Uterus (tissue), 2 donors: ENCODE measurements around the gene GABPB1.

ENCODE experiments used
- POLR2A ChIP-seq, 2 donors: fragments of 450-650 bp; IDR thresholded peaks; one replicate each; pipeline ENCODE4 v1.6.1; 2016; ENCODE audit warnings: antibody characterized with exemption in 2 of 2, mild to moderate bottlenecking in 1 of 2, moderate library complexity in 1 of 2
- TF ChIP-seq, protein P1 (sequence below), 4 experiments: fragments of 200-600 bp in 2 of 4; fragments of 450-650 bp in 2 of 4; sonication (generic) in 2 of 4; IDR thresholded peaks; one replicate each; pipeline ENCODE4 v1.5.1; 2016 to 2019; ENCODE audit warnings: antibody characterized with exemption in 4 of 4, mild to moderate bottlenecking in 2 of 4, moderate library complexity in 1 of 4

DNA sequence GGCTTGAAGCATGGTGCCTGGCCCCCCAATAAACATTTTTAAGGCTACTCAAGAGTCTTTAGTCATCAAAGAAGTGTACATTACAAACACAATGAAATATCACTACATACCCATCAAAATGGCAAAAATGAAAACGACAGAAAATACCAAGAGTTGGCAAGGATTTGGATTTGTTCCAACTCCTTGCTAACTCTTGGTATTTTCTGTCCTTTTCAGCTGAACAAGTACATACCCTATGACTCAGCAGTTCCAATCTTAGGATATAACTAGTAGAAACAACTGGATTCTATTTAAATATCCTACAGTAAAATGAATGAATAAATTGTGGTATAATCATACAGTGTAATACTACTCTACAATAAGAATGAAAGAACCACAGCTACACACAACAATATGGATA, 25.1 kb upstream of the GABPB1 start:
- TF ChIP-seq, protein P1, sequence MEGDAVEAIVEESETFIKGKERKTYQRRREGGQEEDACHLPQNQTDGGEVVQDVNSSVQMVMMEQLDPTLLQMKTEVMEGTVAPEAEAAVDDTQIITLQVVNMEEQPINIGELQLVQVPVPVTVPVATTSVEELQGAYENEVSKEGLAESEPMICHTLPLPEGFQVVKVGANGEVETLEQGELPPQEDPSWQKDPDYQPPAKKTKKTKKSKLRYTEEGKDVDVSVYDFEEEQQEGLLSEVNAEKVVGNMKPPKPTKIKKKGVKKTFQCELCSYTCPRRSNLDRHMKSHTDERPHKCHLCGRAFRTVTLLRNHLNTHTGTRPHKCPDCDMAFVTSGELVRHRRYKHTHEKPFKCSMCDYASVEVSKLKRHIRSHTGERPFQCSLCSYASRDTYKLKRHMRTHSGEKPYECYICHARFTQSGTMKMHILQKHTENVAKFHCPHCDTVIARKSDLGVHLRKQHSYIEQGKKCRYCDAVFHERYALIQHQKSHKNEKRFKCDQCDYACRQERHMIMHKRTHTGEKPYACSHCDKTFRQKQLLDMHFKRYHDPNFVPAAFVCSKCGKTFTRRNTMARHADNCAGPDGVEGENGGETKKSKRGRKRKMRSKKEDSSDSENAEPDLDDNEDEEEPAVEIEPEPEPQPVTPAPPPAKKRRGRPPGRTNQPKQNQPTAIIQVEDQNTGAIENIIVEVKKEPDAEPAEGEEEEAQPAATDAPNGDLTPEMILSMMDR (IDR thresholded peaks at IDR 0.05) = no peak
- no peak for TF ChIP-seq POLR2A (IDR thresholded peaks at IDR 0.05)
